EL (cell line): ENCODE measurements around the gene ZNF862.
"Not testable (repeated sequence)": the region's sequence is repeated elsewhere in the genome, so short reads cannot be mapped to it uniquely, and the experiment has no call there.

Source experiments
- DNase-seq: peaks from one replicate; pipeline ENCODE4 v3.0.0-alpha.2; 2016

Gene ZNF862

DNA sequence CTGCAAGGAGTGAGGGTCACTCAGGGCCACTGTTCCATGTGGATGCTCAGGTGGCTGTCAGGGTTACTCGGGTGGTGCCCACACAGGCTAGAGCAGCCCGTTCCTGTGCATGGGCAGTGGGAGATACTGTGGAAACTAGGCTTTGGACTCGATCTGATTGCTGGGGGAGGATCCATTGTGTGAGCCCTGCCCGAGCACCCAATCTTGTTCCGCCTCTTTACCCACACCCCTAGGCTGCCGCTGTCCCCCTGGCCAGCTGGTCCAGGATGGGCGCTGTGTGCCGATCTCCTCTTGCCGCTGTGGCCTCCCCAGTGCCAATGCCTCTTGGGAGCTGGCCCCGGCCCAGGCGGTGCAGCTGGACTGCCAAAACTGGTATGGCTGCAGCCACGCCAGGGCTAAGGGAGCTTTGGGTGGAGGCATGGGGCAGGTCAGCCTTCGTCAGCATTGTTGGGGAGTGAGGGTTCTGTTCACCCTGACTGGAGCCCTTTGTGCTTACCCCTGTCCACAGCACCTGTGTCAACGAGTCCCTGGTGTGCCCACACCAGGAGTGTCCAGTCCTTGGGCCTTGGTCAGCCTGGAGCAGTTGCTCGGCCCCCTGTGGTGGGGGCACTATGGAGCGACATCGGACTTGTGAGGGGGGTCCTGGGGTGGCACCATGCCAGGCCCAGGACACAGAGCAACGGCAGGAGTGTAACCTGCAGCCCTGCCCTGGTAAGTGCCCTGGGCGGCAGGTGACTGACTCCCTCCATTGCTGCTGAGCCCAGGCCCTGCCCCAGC is 12.4 kb upstream of the ZNF862 start:
- no peak for DNase-seq

DNA sequence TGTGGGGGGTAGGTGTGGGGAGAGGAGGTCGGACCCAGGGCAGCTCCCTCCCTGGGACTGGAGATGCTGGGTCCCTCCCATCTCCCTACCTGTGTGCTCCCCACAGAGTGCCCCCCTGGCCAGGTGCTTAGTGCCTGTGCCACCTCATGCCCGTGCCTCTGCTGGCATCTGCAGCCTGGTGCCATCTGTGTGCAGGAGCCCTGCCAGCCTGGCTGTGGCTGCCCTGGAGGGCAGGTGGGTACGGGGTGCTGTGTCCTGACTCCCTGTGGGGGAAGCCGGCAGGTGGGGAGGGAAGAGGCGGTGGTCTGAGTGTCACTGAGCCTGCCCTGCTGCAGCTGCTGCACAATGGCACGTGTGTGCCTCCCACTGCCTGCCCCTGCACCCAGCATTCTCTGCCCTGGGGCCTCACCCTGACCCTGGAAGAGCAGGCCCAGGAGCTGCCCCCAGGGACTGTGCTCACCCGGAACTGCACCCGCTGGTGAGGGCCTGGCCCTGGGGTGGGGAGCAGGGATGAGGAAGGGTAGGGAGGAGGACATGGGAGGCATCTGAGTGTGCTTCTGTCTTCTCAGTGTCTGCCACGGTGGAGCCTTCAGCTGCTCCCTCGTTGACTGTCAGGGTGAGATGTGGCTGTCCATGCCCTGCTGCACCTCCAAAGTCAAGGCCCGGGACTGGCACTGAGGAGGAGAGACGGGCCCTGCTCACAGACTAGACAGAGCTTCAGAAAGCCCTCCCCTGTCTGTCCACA is 11.7 kb upstream of the ZNF862 start:
- no peak for DNase-seq

DNA sequence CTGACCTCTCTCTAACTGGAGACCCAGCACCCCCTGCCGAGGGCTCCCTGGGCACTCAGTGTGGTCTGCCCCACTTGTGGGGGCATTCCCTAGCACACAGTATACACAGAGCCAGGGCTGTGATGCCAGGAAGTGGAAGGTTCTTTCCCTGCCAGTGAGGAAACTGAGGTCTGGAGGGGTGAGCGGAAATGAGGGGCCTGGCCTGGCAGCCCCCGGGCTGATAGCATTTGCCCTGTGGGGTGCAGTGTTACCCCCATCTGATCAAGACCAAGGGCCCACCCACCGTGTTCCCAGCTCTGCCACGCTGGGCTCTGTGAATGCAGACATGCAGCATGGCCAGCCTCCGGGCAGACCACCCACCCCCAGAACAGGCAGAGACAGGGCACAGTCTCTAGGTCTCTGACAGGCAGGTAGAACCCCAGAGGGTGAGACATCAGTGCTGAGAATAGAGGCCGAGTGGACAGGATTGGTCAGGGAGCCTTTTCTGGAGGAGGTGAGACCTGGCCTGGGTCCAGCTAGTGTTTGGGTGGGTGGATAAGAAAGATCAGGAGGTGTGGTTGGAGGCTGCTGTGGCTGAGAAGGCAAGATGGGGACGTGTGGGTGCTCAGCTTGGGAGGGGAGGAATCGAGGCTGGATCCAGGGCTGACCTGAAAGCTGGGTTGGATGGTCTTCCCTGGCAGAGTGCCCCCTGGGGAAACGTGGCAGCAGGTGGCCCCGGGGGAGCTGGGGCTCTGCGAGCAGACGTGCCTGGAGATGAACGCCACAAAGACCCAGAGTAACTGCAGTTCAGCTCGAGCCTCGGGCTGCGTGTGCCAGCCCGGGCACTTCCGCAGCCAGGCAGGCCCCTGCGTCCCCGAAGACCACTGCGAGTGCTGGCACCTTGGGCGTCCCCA is 10.8 kb upstream of the ZNF862 start:
- no peak for DNase-seq

DNA sequence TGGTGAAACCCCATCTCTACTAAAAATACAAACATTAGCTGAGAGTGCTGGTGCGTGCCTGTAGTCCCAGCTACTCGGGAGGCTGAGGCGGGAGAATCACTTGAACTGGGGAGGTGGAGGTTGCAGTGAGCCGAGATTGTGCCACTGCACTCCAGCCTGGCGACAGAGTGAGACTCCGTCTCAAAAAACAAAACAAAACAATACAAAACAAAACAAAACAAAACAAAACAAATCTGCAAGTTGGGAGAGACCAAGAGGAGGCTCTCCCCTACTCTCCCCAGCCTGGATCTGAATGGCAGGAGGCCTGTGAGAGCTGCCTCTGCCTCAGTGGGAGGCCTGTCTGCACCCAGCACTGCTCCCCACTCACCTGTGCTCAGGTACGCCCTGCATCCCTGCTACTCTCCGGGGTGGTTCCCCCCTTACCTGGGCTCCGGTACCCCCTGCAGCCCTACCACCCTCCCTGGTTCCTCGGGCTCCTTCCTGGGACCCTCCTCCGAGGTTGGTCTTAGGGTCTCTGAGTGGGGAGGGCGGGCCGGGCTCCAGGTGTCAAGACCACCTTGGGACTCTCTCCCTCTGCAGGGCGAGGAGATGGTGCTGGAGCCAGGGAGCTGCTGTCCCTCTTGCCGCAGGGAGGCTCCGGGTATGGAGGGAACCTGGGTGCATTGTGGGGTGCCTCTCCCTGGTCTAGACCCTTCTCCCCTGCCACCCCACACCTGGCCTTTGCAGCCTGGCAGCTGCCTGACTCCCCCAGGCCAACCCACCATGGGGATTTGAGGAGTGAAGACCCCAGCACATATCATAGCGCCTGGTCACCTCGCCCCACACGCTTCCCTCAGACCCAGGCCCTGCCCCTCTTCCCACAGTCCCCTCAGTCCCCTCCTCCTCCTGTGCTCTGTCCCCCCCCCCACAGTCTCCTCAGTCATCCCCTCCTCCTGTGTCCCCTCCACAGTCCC is 9.5 kb upstream of the ZNF862 start:
- no peak for DNase-seq

DNA sequence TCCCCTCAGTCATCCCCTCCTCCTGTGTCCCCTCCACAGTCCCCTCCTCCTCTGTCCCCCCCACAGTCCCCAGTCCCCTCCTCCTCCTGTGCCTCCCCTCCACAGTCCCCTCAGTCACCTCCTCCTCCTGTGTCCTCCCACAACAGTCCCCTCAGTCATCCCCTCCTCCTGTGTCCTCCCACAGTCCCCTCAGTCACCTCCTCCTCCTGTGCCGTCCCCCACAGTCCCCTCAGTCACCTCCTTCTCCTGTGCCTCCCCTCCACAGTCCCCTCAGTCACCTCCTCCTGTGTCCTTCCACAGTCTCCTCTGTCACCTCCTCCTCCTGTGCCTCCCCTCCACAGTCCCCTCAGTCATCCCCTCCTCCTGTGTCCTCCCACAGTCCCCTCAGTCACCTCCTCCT is 7.6 kb upstream of the ZNF862 start:
- not testable (repeated sequence) for DNase-seq

DNA sequence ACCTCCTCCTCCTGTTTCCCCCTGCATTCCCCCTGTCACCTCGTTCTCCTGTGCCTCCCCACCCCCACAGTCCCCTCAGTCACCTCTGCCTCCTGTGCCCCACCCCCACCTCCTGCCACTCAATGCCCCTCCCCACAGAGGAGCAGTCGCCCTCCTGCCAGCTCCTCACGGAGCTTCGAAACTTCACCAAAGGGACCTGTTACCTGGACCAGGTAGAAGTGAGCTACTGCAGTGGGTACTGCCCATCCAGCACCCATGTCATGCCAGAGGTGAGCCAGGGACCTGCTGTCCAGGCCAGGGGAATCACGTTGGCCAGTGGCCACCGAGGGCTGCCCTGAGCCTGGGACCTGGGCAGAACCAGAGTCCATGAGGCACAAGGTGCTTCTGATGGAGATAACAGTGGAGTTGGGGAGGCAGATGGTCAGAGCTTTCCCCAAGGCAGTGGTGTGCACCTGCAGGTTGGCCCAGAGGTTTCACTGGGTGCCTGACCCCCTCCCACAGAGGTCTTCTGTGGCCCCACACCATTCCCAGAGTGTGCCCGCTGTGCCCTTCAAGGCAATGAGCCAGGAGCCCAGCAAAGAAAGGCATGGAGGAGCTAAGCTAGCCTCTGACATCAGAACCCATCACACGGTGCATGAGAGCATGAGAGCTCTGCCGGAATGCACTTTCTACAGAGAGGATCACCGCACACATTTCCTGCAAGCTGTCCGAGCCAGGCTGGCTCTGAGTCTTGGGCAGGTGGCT is 7.0 kb upstream of the ZNF862 start:
- no peak for DNase-seq

DNA sequence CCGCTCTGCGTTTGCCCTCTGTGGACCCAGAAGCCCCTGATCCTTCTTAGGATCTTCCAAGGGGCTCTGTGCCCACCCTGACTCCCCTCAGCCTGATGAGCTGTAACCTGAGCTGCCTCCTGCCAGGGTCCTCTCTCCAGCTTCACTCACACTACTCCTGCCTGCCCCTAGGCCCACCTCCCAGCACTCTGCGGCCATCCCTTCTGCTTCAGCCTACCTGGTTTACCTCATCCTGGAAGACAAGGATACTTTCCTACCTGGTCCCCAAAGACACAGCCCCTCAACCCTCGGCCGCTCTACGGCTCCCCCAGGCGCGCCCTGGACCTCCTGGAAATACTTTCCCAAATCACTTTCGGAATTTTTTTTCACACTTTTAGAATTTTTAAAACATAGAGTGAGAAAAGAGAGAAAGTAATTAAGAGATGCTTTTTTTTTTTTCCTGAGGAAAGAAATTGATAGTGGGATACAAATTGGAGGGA is 6.4 kb upstream of the ZNF862 start:
- no peak for DNase-seq

DNA sequence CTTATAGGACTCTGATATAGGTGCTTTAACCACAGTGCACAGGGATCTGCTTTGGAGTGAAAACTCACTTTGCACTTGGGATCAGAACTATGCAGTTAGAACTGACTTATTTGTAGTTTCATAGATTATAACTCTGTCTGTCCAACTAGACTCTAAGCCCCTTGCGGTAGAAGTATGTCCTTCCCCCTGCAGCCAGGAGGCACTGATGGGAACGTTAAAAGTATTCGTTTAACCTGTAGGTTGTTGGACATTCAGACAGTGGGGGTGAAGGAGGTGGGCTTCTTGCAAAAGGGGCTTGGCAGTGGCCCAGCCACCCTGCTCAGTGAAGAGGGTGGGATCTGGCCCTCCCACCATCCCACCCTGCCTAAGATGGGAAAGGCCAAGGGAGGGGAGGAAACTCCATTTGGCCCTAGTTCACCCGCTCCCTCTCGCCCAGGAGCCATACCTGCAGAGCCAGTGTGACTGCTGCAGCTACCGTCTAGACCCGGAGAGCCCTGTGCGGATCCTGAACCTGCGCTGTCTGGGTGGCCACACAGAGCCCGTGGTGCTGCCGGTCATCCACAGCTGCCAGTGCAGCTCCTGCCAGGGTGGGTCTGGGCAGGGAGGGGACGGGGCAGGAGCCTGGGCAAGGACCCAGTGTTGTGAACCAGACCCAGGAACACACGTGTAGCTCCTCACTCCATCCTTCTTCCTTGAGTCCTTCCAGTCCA is 5.7 kb upstream of the ZNF862 start:
- no peak for DNase-seq

DNA sequence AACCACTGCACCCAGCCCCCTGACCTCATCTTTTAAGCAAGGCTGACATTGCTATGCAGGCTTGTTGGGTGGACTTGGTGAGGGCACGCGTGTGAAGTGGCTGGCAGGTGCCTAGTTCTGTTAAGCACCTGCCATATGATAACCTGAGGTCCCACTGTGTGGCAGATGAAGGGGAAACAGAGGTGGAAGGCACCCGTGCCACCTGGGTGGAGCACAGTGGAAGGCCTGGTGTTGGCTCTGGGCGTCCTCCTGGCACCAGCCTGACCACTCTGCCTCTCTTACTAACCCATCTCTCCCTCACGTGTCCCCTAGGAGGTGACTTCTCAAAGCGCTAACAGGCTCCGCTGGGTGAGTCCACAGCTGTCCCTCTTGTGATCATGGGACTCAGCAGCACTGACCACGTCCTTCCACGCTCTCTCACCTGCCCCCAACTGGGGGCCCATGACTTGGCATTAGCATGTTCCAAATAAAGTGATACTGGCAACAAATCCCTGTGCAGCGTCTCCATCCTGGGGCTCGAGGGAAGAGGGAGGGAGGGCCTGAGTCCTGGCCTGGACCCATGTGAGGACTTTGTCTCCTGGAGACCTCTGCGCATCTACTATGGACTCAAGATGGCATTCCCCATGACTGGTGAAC is 4.6 kb upstream of the ZNF862 start:
- DNase-seq, result no peak

DNA sequence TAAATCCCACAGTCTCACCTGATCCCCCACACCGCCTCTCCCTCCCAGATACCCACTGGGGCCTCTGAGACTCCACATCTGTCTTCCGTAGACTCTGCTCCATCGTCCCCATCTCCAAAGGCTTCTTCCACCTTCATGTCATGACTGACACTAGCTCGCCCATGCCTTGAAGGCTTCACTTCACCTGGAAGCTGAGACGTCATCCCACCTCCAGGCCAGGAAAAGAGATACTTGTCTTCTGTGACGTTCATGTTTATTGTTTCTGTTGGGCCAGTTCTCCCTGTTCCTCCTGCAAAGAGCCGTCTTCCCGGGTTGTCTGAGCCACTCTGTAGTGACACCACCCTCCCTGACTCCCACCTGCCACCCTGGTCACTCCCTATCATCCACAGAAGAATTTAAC is 3.6 kb upstream of the ZNF862 start:
- DNase-seq, result no peak

DNA sequence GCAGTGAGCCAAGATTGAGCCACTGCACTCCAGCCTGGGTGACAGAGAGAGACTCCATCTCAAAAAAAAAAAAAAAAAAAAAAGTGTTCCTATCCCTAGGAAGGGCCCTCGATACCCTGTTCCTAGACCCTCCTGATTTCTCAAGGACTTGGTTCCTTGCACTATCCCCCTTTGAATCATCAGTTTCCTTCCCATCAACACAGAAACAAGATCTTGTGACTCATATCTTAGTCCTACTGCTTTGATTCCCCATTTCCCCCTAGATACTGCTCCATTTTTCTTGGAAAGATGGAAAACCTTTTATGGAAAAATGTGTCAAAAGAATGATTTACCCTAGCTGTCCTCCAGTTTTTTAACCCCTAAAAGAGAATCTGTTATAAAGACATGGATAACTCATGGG is 1.7 kb upstream of the ZNF862 start:
- no peak for DNase-seq

DNA sequence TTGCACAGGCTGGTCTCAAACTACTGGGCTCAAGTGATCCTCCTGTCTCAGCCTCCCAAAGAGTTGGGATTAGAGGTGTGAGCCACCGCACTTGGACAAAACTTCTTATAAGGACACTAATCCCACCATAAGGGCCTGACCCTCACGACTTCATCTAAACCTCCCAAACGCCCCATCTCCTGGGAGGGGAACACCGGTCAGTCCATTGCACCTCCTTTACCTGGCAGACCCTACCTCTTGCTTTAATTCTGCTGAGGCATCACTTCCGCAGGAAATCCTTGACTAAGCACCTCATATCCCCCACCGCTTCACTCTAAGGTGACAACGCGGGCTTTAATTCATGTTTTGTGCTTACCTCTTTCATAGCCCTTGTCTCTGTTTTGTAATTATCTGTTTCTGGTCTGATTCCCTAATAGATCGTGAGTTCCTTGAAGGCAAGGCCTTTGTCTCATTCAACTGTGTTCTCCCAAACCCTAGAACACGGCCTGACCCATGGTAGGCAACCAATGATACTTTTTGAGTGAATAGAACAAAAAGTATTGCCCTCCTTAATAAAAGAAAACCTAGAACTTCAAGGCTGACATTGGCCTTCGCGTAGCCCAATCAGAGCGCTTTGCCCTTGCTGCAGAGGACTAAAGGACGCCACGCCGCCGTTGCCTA is 481 bp upstream of the ZNF862 start:
- DNase-seq, result no peak

DNA sequence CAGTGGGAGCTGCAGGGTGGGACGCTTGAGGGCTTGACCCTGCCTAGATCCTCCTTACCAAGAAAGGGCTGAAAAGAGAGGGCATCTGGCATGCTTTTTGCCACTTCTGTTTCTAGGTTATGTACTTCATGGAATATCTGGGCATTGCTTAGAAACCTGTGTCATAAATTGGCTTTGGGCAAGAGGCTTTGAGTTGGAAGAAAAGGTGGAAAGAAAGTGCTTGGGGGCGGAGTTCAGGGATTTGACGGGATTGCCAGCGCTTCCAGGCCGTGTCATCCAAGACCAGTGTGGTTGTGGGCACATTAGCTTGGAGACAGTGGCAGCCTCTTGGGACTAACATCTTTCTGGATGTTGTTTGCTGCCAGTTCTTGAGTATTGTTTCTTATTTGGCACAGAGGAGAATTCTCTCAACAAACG is 825 bp downstream of the ZNF862 start:
- peak; percentile 16 for DNase-seq

DNA sequence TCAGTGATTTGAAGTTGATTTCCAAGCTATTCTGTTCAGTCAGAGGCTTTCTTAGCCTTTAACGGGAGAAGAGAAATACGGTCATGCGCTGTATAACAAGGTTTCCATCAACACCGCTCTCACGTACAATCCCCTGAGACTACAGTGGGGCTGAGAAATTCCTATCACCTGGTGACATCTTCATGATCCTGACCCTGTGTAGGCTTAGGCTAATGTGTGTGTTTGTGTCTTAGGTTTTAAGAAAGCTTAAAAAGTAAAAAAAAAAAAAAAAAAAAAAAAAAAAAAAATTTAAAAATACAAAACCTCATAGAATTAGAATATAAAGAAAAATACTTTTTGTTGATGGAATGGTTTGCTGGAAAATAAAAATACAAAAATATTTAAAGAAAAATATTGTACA is 1.8 kb downstream of the ZNF862 start:
- no peak for DNase-seq

DNA sequence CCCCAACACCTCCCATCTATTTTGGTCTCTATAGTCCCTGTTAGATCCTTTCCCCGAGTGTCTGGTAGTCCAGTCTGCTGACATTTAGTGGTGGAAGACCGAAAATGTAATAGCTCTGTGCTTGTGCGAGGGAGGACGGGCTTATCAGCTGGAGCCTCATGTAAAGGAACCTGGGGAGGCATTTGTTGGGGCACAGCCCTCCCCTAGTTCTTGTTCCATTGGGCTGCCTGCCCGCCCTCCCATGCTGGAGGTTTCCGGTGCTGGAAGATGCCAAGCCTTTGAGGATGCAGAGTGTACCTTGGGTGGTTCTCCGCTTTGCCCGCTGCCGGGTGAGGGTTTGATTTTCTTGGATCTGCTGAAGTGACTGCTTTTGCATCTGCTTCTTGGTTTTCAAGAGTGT is 5.4 kb downstream of the ZNF862 start:
- DNase-seq, result no peak

DNA sequence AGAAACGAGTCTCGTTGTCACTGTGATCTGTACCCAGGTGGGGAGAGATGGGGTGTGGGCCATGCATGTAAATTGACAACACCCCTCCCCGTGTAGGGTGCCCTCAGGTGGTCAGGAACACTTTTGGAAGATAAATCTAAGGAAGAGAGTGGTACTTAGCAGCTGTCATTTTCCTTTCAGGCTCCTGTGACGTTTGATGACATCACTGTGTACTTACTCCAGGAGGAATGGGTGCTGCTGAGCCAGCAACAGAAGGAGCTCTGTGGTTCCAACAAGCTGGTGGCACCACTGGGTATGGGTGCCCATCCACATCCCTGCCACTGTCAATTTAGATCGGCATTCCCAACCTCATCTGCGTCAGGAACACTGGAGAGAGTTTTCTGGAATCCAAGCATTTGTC is 6.3 kb downstream of the ZNF862 start:
- no peak for DNase-seq

DNA sequence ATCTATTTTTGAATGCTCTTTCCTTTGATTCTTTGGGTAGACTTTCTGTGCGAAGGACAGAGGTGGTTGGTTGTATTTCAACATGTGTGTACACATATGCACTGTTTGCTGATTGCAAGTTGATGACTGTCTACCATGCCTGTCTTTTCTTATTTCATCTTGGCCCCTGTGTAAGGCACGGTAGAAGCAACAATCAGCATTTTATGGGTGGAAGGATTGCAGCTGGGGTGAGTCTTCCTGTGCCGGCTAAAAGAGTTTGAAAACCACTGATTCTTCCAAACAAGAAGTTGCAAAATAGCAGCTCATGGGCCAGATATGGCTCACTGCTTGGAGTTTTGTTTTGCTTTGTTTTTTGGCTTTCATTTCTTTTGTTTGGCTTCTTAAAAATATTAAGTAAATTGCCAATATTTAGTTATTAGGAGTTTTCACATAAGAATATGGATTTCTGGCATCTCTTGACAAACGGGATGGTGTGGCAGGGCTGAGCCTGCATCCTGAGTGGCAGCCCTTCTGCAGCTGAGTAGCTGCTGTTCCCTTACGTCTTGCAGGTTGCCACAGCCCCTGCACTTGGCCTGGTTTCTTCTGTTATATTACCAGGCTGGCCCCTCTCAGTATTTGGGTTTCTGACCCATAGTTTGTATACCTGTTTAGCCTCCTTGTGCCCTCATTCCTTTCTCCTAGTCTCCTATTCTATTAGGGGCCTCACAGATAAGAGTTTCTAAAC is 7.2 kb downstream of the ZNF862 start:
- DNase-seq, result no peak

DNA sequence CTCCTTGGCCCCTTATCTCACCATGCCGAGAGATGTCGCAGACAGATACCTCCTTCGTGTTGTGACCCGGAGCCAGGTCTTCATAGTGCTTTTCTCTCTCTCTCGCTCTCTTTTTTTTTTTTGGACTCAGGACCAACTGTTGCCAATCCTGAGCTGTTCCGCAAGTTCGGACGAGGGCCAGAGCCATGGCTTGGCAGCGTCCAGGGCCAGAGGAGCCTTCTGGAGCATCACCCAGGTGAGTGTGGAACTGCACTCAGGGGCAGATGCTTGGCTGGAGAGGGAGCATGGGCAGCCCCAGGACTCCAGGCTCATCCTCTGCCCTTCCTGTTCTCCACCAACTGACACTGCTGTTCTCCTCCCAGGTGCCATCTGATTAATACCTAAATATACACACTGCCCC is 7.8 kb downstream of the ZNF862 start:
- DNase-seq, result no peak

DNA sequence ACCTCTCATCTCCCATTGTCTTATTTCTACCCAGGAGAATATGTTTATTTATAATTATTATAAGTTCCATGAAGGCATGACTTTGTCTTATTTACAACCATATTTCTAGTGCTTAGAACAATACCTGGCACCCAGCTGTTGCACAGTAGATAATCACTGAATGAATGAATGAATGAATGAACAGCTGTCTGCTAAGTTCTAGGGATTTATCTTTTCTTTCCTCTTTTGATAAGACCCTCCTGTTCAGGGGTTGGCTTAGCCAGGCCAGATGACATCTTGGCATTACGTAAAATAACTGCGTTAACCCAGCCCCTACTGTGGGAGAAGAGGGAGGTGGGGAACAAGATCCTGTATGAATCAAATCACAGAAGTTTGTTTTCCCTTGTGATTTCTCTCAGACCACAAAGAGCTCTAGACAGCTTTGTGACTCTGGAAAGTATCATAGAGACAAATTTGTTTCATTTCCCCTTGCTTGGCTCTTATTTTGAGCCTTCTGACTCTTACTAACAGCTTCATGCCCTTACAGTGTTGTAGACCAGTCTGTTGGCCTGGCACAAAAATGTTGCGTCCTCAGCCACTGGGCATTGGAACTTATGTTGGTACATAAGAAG is 8.4 kb downstream of the ZNF862 start:
- DNase-seq, result no peak
